Gastrocnemius medialis (tissue), 4 donors: ENCODE data around the gene MED13. TPM values are rescaled to one million over a fixed set of nuclear protein-coding genes. Genes with fewer than 3 reads are reported as not detected.
"Not testable (repeated sequence)": the region's sequence is repeated elsewhere in the genome, so short reads cannot be mapped to it uniquely, and the experiment has no call there.

Experiments
- ATAC-seq, 2 donors: fragments of 150-250 bp; one replicate each; pipeline ENCODE4 v1.9.1; 2016
- DNase-seq, 2 donors: peaks; one replicate each; pipeline ENCODE4 v3.0.0-alpha.2; 2019
- H3K27ac ChIP-seq, 4 donors: fragments of 200-600 bp; sonication (generic); 1 replicate in 1 of 4; 2 replicates in 3 of 4; pipeline ENCODE4 v1.5.1; 2016 to 2018; ENCODE audit warnings: mild to moderate bottlenecking in 2 of 4, moderate library complexity in 1 of 4
- H3K27me3 ChIP-seq, 3 donors: fragments of 200-600 bp; sonication (generic) in 2 of 3; 1 replicate in 1 of 3; 2 replicates in 2 of 3; pipeline versions ENCODE4 v1.5.1 to v1.6.0; 2016 to 2019; ENCODE audit warnings: mild to moderate bottlenecking in 1 of 3, moderate library complexity in 1 of 3
- H3K36me3 ChIP-seq, 2 donors: fragments of 200-600 bp; sonication (generic) in 1 of 2; one replicate each; pipeline ENCODE4 v1.5.1; 2017 to 2018
- H3K4me1 ChIP-seq, 2 donors: fragments of 200-600 bp; sonication (generic) in 1 of 2; one replicate each; pipeline ENCODE4 v1.5.1; 2016 to 2017; ENCODE audit warnings: mild to moderate bottlenecking in 2 of 2
- H3K4me3 ChIP-seq, 4 donors: fragments of 200-600 bp; sonication (generic) in 3 of 4; 1 replicate in 1 of 4; 2 replicates in 3 of 4; pipeline ENCODE4 v1.5.1; 2016 to 2019; ENCODE audit warnings: mild to moderate bottlenecking in 2 of 4
- H3K9me3 ChIP-seq, 3 donors: fragments of 200-600 bp; sonication (generic) in 2 of 3; 1 replicate in 1 of 3; 2 replicates in 2 of 3; pipeline ENCODE4 v1.5.1; 2016 to 2019
- POLR2A ChIP-seq, 2 donors: fragments of 450-650 bp; IDR thresholded peaks; one replicate each; pipeline ENCODE4 v1.6.1; 2017; ENCODE audit warnings: antibody characterized with exemption in 2 of 2, mild to moderate bottlenecking in 2 of 2, moderate library complexity in 2 of 2
- in situ Hi-C, 4 donors: fragments of 200-750 bp; cut with MboI; loops; one replicate each; pipeline versions ENCODE4 v1.15.0 to v1.8.0; 2017; ENCODE audit warnings: low sequenced_read_pairs in 4 of 4
- intact Hi-C: fragments of 100-400 bp; cut with DNase I; formaldehyde crosslinking; loops from one replicate; pipeline ENCODE4 v1.15.1; 2023; ENCODE audit warnings: low total_unique reads
- total RNA-seq, 4 donors: library from RNA; depleted of rRNA; stranded (reverse); fragments of >200 nt; gene quantifications; one replicate each; pipeline versions ENCODE4 v1.1.0 to v1.2.3, GENCODE V29; 2016
- TF ChIP-seq, protein P1 (sequence below), 5 experiments: fragments of 450-650 bp in 3 of 5; fragments of 200-600 bp in 2 of 5; sonication (generic) in 2 of 5; IDR thresholded peaks in 4 of 5; conservative IDR thresholded peaks in 1 of 5; 1 replicate in 4 of 5; 2 replicates in 1 of 5; pipeline ENCODE4 v1.5.1; 2016 to 2019; ENCODE audit warnings: antibody characterized with exemption in 5 of 5, mild to moderate bottlenecking in 3 of 5, moderate library complexity in 3 of 5

The MED13 gene
- total RNA-seq, 4 donors from 2014 or later, result 54.9 to 142 (median 67.8) TPM

DNA sequence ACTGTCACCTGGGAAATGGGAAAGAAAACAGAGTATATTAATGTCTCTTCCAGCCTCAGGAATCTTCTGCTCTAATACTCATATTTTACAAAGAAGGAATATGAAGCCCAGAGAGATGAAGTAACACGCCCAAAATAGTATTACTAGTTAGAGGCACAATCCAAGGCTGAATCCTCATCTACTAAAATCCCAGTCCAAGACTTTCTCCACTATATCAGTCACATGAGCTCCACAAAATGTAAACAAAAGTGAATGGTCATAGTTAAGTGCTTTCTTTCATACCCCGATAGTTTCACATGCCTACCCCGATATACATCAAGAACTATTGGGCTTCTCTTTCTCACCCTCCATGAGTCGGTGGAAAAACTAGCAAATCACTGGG is 138.3 kb downstream of the MED13 start:
- Histone ChIP-seq H3K27me3 (no peaks in the 10 kb centered on the region), H3K4me1 (peaks cover 11 to 12% of the 10 kb centered on the region in 2 donors), H3K27ac (peak overlapping the region; percentile 80 to 83 (median 82)), H3K9me3 (no peaks in the 10 kb centered on the region), H3K4me3 (peak overlapping the region; percentile 72 to 78 (median 74)), H3K36me3 (peaks cover 0 to 24% of the 10 kb centered on the region in 2 donors)
- TF ChIP-seq POLR2A (IDR thresholded peaks at IDR 0.05), result no peak
- TF ChIP-seq, protein P1, sequence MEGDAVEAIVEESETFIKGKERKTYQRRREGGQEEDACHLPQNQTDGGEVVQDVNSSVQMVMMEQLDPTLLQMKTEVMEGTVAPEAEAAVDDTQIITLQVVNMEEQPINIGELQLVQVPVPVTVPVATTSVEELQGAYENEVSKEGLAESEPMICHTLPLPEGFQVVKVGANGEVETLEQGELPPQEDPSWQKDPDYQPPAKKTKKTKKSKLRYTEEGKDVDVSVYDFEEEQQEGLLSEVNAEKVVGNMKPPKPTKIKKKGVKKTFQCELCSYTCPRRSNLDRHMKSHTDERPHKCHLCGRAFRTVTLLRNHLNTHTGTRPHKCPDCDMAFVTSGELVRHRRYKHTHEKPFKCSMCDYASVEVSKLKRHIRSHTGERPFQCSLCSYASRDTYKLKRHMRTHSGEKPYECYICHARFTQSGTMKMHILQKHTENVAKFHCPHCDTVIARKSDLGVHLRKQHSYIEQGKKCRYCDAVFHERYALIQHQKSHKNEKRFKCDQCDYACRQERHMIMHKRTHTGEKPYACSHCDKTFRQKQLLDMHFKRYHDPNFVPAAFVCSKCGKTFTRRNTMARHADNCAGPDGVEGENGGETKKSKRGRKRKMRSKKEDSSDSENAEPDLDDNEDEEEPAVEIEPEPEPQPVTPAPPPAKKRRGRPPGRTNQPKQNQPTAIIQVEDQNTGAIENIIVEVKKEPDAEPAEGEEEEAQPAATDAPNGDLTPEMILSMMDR (IDR thresholded peaks at IDR 0.05 in 4 of 5, conservative IDR thresholded peaks at IDR 0.05 in 1 of 5), result no peak
- DNase-seq, result no peak
- in situ Hi-C loops (loop anchor here in 1 of 4 donors (10.0 kb wide), 1 partner anchor 138 kb away; the partner anchor contains the start of gene MED13), intact Hi-C loops (loop anchor here (10.0 kb wide), 1 partner anchor 1848 kb away; the partner anchor contains the start of genes CCDC47 and DDX42)
- peak; percentile 32 to 45 for ATAC-seq

- H3K4me3 ChIP-seq, H3K27me3 ChIP-seq, H3K4me1 ChIP-seq, H3K9me3 ChIP-seq, in situ Hi-C loops, ATAC-seq, H3K27ac ChIP-seq, DNase-seq, intact Hi-C loops: not testable (repeated sequence)
- peaks cover 4 to 49% of the 10 kb centered on the region in 2 donors for H3K36me3 ChIP-seq
Observed at GRCh38 chr17:61915162-61915561, 149.9 kb downstream of the MED13 start.

GRCh38 chr17:61908292-61909037 is 156.6 kb downstream of the MED13 start:
- Histone ChIP-seq H3K9me3 (no peaks in the 10 kb centered on the region), H3K36me3 (peaks cover 3 to 68% of the 10 kb centered on the region in 2 donors), H3K4me1 (no peaks in the 10 kb centered on the region), H3K27me3 (no peaks in the 10 kb centered on the region), H3K4me3 (no peak overlapping the region), H3K27ac (no peak overlapping the region)
- DNase-seq (no peak), ATAC-seq (no peak)
- in situ Hi-C loops (no loop called here), intact Hi-C loops (no loop called here)
- TF ChIP-seq, protein P1 (IDR thresholded peaks at IDR 0.05 in 4 of 5, conservative IDR thresholded peaks at IDR 0.05 in 1 of 5), result no peak
- TF ChIP-seq POLR2A (IDR thresholded peaks at IDR 0.05), result no peak

- no peak overlapping the region for H3K27ac ChIP-seq
- H3K4me1 ChIP-seq, result no peaks in the 10 kb centered on the region
- TF ChIP-seq, protein P1 (IDR thresholded peaks at IDR 0.05 in 4 of 5, conservative IDR thresholded peaks at IDR 0.05 in 1 of 5), result no peak
- TF ChIP-seq POLR2A (IDR thresholded peaks at IDR 0.05), result no peak
- no peak for DNase-seq
- no peak overlapping the region for H3K4me3 ChIP-seq
- H3K36me3 ChIP-seq, result peaks cover 3 to 74% of the 10 kb centered on the region in 2 donors
- ATAC-seq, result no peak
- H3K9me3 ChIP-seq, result no peaks in the 10 kb centered on the region
- intact Hi-C loops (no loop called here), in situ Hi-C loops (no loop called here)
- no peaks in the 10 kb centered on the region for H3K27me3 ChIP-seq
Observed at GRCh38 chr17:61907361-61907760, 157.7 kb downstream of the MED13 start.

GRCh38 chr17:61904094-61904710 is 160.9 kb downstream of the MED13 start:
- H3K27me3 ChIP-seq, result no peaks in the 10 kb centered on the region
- peaks cover 3 to 66% of the 10 kb centered on the region in 2 donors for H3K36me3 ChIP-seq
- no peak overlapping the region for H3K4me3 ChIP-seq
- intact Hi-C loops, result no loop called here
- DNase-seq (no peak), ATAC-seq (no peak)
- TF ChIP-seq POLR2A (IDR thresholded peaks at IDR 0.05), result no peak
- TF ChIP-seq, protein P1 (IDR thresholded peaks at IDR 0.05 in 4 of 5, conservative IDR thresholded peaks at IDR 0.05 in 1 of 5), result no peak
- H3K4me1 ChIP-seq, result no peaks in the 10 kb centered on the region
- in situ Hi-C loops, result no loop called here
- no peak overlapping the region for H3K27ac ChIP-seq
- no peaks in the 10 kb centered on the region for H3K9me3 ChIP-seq
